ENCODE measurements around the gene GPR171. TPM values are rescaled to one million over a fixed set of nuclear protein-coding genes. Genes with fewer than 3 reads are reported as not detected.

The GPR171 gene
- total RNA-seq, 1 experiment from 2014 or later = not detected

DNA sequence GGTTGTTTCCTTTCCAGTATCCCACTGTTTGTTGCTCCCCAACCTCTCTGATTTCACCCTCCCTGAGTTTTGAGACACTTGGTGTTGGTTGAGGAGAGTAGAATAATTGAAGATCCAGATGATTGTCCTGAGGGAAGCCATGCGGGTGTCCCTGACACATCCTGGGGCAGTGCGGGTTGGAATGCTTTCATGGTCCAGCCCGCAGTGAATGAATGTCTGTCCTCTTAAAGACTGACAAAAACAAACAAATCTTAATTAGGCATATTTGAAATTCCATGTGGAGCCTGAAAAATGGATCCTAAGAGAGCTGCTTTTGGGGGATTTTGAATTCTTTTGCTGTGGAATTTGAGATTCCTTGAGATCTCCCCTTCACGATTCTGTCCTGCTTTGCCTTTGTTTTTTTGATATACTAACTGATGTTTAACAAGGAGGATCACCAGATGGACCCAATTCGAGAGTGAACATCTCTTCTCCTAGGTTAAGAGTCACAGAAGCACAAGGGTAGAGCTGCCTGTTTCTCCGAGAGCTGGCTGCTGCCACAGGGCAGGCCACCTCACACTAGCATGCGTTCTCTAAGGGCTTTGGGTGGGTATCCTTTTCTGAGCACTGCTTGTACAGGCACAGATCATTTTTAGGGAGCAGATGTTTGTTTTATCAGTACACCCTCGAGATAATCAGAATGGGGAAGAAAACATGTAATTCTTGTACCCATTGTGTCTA lies 47.4 kb downstream of the GPR171 start:
- in situ Hi-C loops (cut with HindIII; ENCODE audit: low pct_unique_long_range_greater_than_20kb, low sequenced_read_pairs) = no loop called here
- DNase-seq (ENCODE audit: low read depth) = no peak

DNA sequence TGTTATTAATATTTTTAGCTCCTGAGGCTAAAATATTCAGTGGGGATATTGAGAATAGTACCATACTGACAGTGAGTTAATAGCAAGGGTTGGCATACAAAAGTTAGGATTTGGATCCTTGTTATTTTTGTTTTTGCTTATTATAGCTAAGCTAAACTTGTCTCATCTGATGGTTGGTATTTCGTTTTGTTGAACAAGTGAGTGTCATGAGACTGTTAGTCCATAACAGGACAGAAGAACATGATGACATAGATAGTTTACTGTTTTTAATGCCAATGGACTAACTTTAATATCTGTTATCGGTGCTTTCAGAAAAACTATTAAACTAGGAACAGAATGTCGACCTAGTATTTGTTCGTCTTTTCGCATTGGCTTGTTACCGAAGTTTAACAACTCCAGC lies 48.5 kb downstream of the GPR171 start:
- no peak for DNase-seq (ENCODE audit: low read depth)
- in situ Hi-C loops (cut with HindIII; ENCODE audit: low pct_unique_long_range_greater_than_20kb, low sequenced_read_pairs) = no loop called here

DNA sequence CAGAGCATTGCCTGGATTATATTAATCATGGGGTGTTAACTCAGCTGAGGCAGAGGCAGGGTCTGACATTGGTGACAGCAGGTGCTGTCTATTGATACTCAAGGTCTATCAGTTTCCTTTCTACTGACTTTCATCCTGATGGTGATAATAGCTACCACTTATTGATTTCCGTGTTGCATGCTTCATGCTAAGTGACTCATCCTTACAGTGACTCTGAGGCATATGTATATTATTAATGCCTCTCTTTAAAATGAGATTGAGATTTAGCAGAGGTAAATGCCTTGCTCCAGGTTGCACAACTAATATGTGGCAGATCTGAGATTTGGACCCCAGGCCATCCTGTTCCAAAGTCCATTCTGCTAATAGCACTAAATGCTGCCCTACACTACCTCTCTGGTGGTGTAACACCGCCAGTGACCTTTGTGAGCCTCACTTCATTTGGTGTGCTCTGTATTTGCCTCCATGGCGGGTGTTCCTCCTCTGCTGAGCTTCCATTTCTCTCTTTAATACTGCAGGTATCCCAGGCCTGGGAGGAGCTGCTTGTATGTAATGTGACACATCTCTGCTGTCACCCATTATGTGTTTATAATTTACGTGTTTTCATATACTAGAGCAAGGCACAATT lies 50.4 kb downstream of the GPR171 start:
- in situ Hi-C loops (cut with HindIII; ENCODE audit: low pct_unique_long_range_greater_than_20kb, low sequenced_read_pairs) = no loop called here
- DNase-seq (ENCODE audit: low read depth) = no peak

Other genes with a start within 250 kb of the GPR171 start
- not detected in 2 replicates for gene CLRN1, start 230.5 kb downstream of the GPR171 start, total RNA-seq (2014; rRNA removed; shearing (Covaris generic); ENCODE audit: low replicate concordance)
- gene MED12L, start 117.6 kb downstream of the GPR171 start, total RNA-seq (2014; rRNA removed; shearing (Covaris generic); ENCODE audit: low replicate concordance) = 0.24 TPM in 1 of 2 replicates, not detected in the other
- not detected in 2 replicates for gene P2RY14, start 75.3 kb upstream of the GPR171 start, total RNA-seq (2014; rRNA removed; shearing (Covaris generic); ENCODE audit: low replicate concordance)
- 0.78 TPM in 1 of 2 replicates, not detected in the other for gene GPR87, start 113.6 kb upstream of the GPR171 start, total RNA-seq (2014; rRNA removed; shearing (Covaris generic); ENCODE audit: low replicate concordance)
- not detected in 2 replicates for gene P2RY13, start 126.3 kb upstream of the GPR171 start, total RNA-seq (2014; rRNA removed; shearing (Covaris generic); ENCODE audit: low replicate concordance)
- gene P2RY12, start 181.5 kb upstream of the GPR171 start, total RNA-seq (2014; rRNA removed; shearing (Covaris generic); ENCODE audit: low replicate concordance) = not detected in 2 replicates

All from Caki2 (cell line).